Gastrocnemius medialis (tissue), 4 donors: ENCODE data around the gene XXYLT1. TPM values are rescaled to one million over a fixed set of nuclear protein-coding genes. Genes with fewer than 3 reads are reported as not detected.

Experiments
- ATAC-seq, 2 donors: fragments of 150-250 bp; one replicate each; pipeline ENCODE4 v1.9.1; 2016
- DNase-seq, 2 donors: peaks; one replicate each; pipeline ENCODE4 v3.0.0-alpha.2; 2019
- H3K27ac ChIP-seq, 4 donors: fragments of 200-600 bp; sonication (generic); 1 replicate in 1 of 4; 2 replicates in 3 of 4; pipeline ENCODE4 v1.5.1; 2016 to 2018; ENCODE audit warnings: mild to moderate bottlenecking in 2 of 4, moderate library complexity in 1 of 4
- H3K27me3 ChIP-seq, 3 donors: fragments of 200-600 bp; sonication (generic) in 2 of 3; 1 replicate in 1 of 3; 2 replicates in 2 of 3; pipeline versions ENCODE4 v1.5.1 to v1.6.0; 2016 to 2019; ENCODE audit warnings: mild to moderate bottlenecking in 1 of 3, moderate library complexity in 1 of 3
- H3K36me3 ChIP-seq, 2 donors: fragments of 200-600 bp; sonication (generic) in 1 of 2; one replicate each; pipeline ENCODE4 v1.5.1; 2017 to 2018
- H3K4me1 ChIP-seq, 2 donors: fragments of 200-600 bp; sonication (generic) in 1 of 2; one replicate each; pipeline ENCODE4 v1.5.1; 2016 to 2017; ENCODE audit warnings: mild to moderate bottlenecking in 2 of 2
- H3K4me3 ChIP-seq, 4 donors: fragments of 200-600 bp; sonication (generic) in 3 of 4; 1 replicate in 1 of 4; 2 replicates in 3 of 4; pipeline ENCODE4 v1.5.1; 2016 to 2019; ENCODE audit warnings: mild to moderate bottlenecking in 2 of 4
- H3K9me3 ChIP-seq, 3 donors: fragments of 200-600 bp; sonication (generic) in 2 of 3; 1 replicate in 1 of 3; 2 replicates in 2 of 3; pipeline ENCODE4 v1.5.1; 2016 to 2019
- CTCF ChIP-seq, 5 experiments: fragments of 450-650 bp in 3 of 5; fragments of 200-600 bp in 2 of 5; sonication (generic) in 2 of 5; IDR thresholded peaks in 4 of 5; conservative IDR thresholded peaks in 1 of 5; 1 replicate in 4 of 5; 2 replicates in 1 of 5; pipeline ENCODE4 v1.5.1; 2016 to 2019; ENCODE audit warnings: antibody characterized with exemption in 5 of 5, mild to moderate bottlenecking in 3 of 5, moderate library complexity in 3 of 5
- POLR2A ChIP-seq, 2 donors: fragments of 450-650 bp; IDR thresholded peaks; one replicate each; pipeline ENCODE4 v1.6.1; 2017; ENCODE audit warnings: antibody characterized with exemption in 2 of 2, mild to moderate bottlenecking in 2 of 2, moderate library complexity in 2 of 2
- in situ Hi-C, 4 donors: fragments of 200-750 bp; cut with MboI; loops; one replicate each; pipeline versions ENCODE4 v1.15.0 to v1.8.0; 2017; ENCODE audit warnings: low sequenced_read_pairs in 4 of 4
- intact Hi-C: fragments of 100-400 bp; cut with DNase I; formaldehyde crosslinking; loops from one replicate; pipeline ENCODE4 v1.15.1; 2023; ENCODE audit warnings: low total_unique reads
- total RNA-seq, 4 donors: library from RNA; depleted of rRNA; stranded (reverse); fragments of >200 nt; gene quantifications; one replicate each; pipeline versions ENCODE4 v1.1.0 to v1.2.3, GENCODE V29; 2016

XXYLT1 gene
- total RNA-seq, 4 donors from 2014 or later, result 0.87 to 3.1 (median 1.3) TPM

- Histone ChIP-seq H3K27ac (no peak overlapping the region), H3K4me3 (no peak overlapping the region), H3K4me1 (peaks cover 12 to 14% of the 10 kb centered on the region in 2 donors), H3K27me3 (no peaks in the 10 kb centered on the region), H3K9me3 (no peaks in the 10 kb centered on the region), H3K36me3 (no peaks in the 10 kb centered on the region)
- in situ Hi-C loops, result no loop called here
- no peak for TF ChIP-seq CTCF (IDR thresholded peaks at IDR 0.05 in 4 of 5, conservative IDR thresholded peaks at IDR 0.05 in 1 of 5)
- intact Hi-C loops, result no loop called here
- ATAC-seq (no peak), DNase-seq (no peak)
Observed at GRCh38 chr3:195044411-195044810, 226.5 kb downstream of the XXYLT1 start.

- no peak for ATAC-seq
- TF ChIP-seq POLR2A (IDR thresholded peaks at IDR 0.05), result no peak
- TF ChIP-seq CTCF (IDR thresholded peaks at IDR 0.05 in 4 of 5, conservative IDR thresholded peaks at IDR 0.05 in 1 of 5), result no peak
- Histone ChIP-seq H3K4me1 (peaks cover 11 to 13% of the 10 kb centered on the region in 2 donors), H3K27ac (no peak overlapping the region), H3K9me3 (no peaks in the 10 kb centered on the region), H3K27me3 (no peaks in the 10 kb centered on the region), H3K36me3 (no peaks in the 10 kb centered on the region), H3K4me3 (no peak overlapping the region)
- in situ Hi-C loops (no loop called here), intact Hi-C loops (no loop called here)
- no peak for DNase-seq
Observed at GRCh38 chr3:195043607-195044339, 227.2 kb downstream of the XXYLT1 start.

- H3K9me3 ChIP-seq, result no peaks in the 10 kb centered on the region
- ATAC-seq (no peak), DNase-seq (no peak)
- in situ Hi-C loops (no loop called here), intact Hi-C loops (no loop called here)
- H3K36me3 ChIP-seq, result no peaks in the 10 kb centered on the region
- no peak overlapping the region for H3K4me3 ChIP-seq
- peaks cover 5% of the 10 kb centered on the region in 2 donors for H3K4me1 ChIP-seq
- no peaks in the 10 kb centered on the region for H3K27me3 ChIP-seq
- TF ChIP-seq CTCF (IDR thresholded peaks at IDR 0.05 in 4 of 5, conservative IDR thresholded peaks at IDR 0.05 in 1 of 5) (no peak), POLR2A (IDR thresholded peaks at IDR 0.05) (no peak)
- H3K27ac ChIP-seq, result no peak overlapping the region
Observed at GRCh38 chr3:195042743-195043606, 228.0 kb downstream of the XXYLT1 start.

GRCh38 chr3:195041871-195042742, 228.9 kb downstream of the XXYLT1 start:
- no peak overlapping the region for H3K27ac ChIP-seq
- no peak for TF ChIP-seq CTCF (IDR thresholded peaks at IDR 0.05 in 4 of 5, conservative IDR thresholded peaks at IDR 0.05 in 1 of 5)
- no peak for TF ChIP-seq POLR2A (IDR thresholded peaks at IDR 0.05)
- intact Hi-C loops, result no loop called here
- no peaks in the 10 kb centered on the region for H3K36me3 ChIP-seq
- ATAC-seq (no peak), DNase-seq (no peak)
- in situ Hi-C loops, result no loop called here
- H3K9me3 ChIP-seq, result no peaks in the 10 kb centered on the region
- no peak overlapping the region for H3K4me3 ChIP-seq
- no peaks in the 10 kb centered on the region for H3K4me1 ChIP-seq
- no peaks in the 10 kb centered on the region for H3K27me3 ChIP-seq
